Measurements from ENCODE around the gene EDIL3. TPM values are rescaled to one million over a fixed set of nuclear protein-coding genes. Genes with fewer than 3 reads are reported as not detected.

The EDIL3 gene
- total and polyA plus RNA-seq, 2 of the 13 experiments (the other 11 are each of a cell fraction or from before 2014, with no cell fraction given), result 0.01 TPM; not detected in 1

GRCh38 chr5:84403773-84404172 lies 19.1 kb upstream of the EDIL3 start:
- in situ Hi-C loops (cut with HindIII; ENCODE audit: extremely low pct_ligation_motif_present, low pct_unique_long_range_greater_than_20kb), result no loop called here
- ATAC-seq, result no peak
- Histone ChIP-seq H4K20me1 (ENCODE audit: insufficient read depth, low read length) (no peaks in the 10 kb centered on the region), H3K4me3 (replicated peaks in 1 of 3; ENCODE audit: insufficient read depth in 1 of 3, low read depth in 2 of 3, low read length in 3 of 3) (no peak overlapping the region), H3K27ac (ENCODE audit: extremely low read length, insufficient read depth, low read length) (no peak overlapping the region), H3K9me3 (ENCODE audit: low read length) (no peaks in the 10 kb centered on the region), H3K79me2 (ENCODE audit: insufficient read depth, low read length) (no peaks in the 10 kb centered on the region), H3K9ac (ENCODE audit: insufficient read depth, low read depth, low read length) (no peak overlapping the region), H3K4me2 (ENCODE audit: low read depth, low read length) (no peak overlapping the region), H3K4me1 (ENCODE audit: insufficient read depth, low read length) (no peaks in the 10 kb centered on the region), H2AFZ (ENCODE audit: low read length) (no peak overlapping the region), H3K27me3 (ENCODE audit: control insufficient read depth in 1 of 2, insufficient read depth in 2 of 2, low read length in 2 of 2) (no peaks in the 10 kb centered on the region), H3K36me3 (replicated peaks in 1 of 2; ENCODE audit: control insufficient read depth in 1 of 2, insufficient read depth in 2 of 2, low read length in 2 of 2) (no peaks in the 10 kb centered on the region)
- FAIRE-seq, result no peak
- DNase-seq (ENCODE audit: low spot score), result no peak
- BruUV-seq (replicated peaks), result no TSS peak
- ChIA-PET CTCF (ENCODE audit: low intra/inter-chr PET ratio, low total read pairs) (no interaction called here), POLR2A (no interaction called here)
- TF ChIP-seq ZNF776 (CRISPR knock-in tag; IDR thresholded peaks at IDR 0.05), result no peak
- TF ChIP-seq RXRA (CRISPR knock-in tag; IDR thresholded peaks at IDR 0.05), result no peak
- TF ChIP-seq ARID4A (CRISPR knock-in tag; IDR thresholded peaks at IDR 0.05; ENCODE audit: borderline replicate concordance), result no peak
- TF ChIP-seq SYNCRIP (IDR thresholded peaks at IDR 0.05; ENCODE audit: insufficient read depth, low read depth, low read length), result no peak
- no peak for TF ChIP-seq ZSCAN21 (CRISPR knock-in tag; IDR thresholded peaks at IDR 0.05; ENCODE audit: borderline replicate concordance)
- TF ChIP-seq GATAD1 (CRISPR knock-in tag; IDR thresholded peaks at IDR 0.05), result no peak
- TF ChIP-seq CHD2 (IDR thresholded peaks at IDR 0.05; ENCODE audit: low read depth, low read length), result no peak
- no peak for TF ChIP-seq ZNF230 (CRISPR knock-in tag; IDR thresholded peaks at IDR 0.05)
- TF ChIP-seq ZNF780A (CRISPR knock-in tag; IDR thresholded peaks at IDR 0.05), result no peak
- no peak for TF ChIP-seq ZNF619 (CRISPR knock-in tag; IDR thresholded peaks at IDR 0.05)
- TF ChIP-seq FOSL1 (CRISPR knock-in tag; IDR thresholded peaks at IDR 0.05; ENCODE audit: borderline replicate concordance), result no peak
- TF ChIP-seq ZNF660 (CRISPR knock-in tag; IDR thresholded peaks at IDR 0.05; ENCODE audit: borderline replicate concordance, low read depth), result no peak
- no peak for TF ChIP-seq ZNF143 (CRISPR knock-in tag; IDR thresholded peaks at IDR 0.05)
- TF ChIP-seq TAF1 (CRISPR knock-in tag; IDR thresholded peaks at IDR 0.05), result no peak
- intact Hi-C loops (cut with micrococcal nuclease; ENCODE audit: unreplicated experiment), result no loop called here

Data from HepG2 (cell line).